HG03575 (cell line): ENCODE results near the gene SLC25A5.
A peak's percentile ranks its signal among the peaks of the same experiment; 100 is the strongest.
"Not testable (repeated sequence)": the region's sequence is repeated elsewhere in the genome, so short reads cannot be mapped to it uniquely, and the experiment has no call there.

Source experiments
- ATAC-seq: cut with Tn5 transposase; IDR thresholded peaks from one replicate; pipeline ENCODE4 v1.9.1; 2021; ENCODE audit not compliant: unreplicated experiment, insufficient number of reproducible peaks, low FRiP score; ENCODE audit errors: extremely low read depth

SLC25A5 gene

GRCh38 chrX:119500061-119500800, 32.0 kb downstream of the SLC25A5 start:
- no peak for ATAC-seq

- ATAC-seq = no peak
These were observed 33.4 kb downstream of the SLC25A5 start for GRCh38 chrX:119501511-119502148.

DNA sequence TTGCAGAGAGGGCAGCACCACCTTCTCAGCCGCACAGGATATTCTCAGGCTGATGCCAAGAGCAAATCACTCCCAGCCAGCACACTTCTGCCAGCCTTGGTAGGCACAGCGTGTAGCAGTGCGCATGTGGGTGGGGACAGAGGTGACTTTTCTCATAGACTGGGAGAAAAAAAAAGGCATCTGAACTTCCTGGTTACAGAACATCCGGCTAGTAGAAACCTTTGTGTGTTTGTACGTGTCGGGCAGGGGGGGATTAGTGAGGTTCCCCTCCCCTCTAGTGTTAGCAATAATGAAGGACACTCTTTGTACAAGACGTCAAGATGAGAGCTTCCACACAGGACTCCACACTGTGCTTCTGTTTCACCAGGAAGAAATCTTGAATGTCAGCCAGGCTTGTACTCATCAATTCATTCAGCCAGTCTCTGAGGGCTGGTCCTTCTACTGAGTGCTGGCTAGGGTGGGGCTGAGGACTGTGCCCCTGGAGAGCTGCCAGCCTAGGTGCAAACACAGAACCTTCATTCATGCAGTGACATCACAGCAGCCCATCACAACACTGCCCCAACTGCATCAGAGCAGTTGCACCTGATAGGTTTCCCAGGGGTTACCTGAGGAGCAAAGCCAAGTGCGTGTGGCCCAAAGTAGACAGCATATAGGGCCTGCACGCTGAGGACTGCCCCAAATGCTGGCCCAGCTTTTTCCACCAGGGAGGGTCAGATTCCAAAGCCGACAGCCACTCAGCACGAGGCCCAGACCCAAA, 34.7 kb downstream of the SLC25A5 start:
- no peak for ATAC-seq

- ATAC-seq = no peak
These were observed 35.2 kb downstream of the SLC25A5 start for GRCh38 chrX:119503484-119503861.

- ATAC-seq = not testable (repeated sequence)
These were observed 36.9 kb downstream of the SLC25A5 start for GRCh38 chrX:119505145-119505544.

GRCh38 chrX:119505945-119506344, 37.7 kb downstream of the SLC25A5 start:
- no peak for ATAC-seq

- ATAC-seq = no peak
These were observed 39.0 kb downstream of the SLC25A5 start for GRCh38 chrX:119507206-119507605.

- no peak for ATAC-seq
These were observed 44.0 kb downstream of the SLC25A5 start for GRCh38 chrX:119512146-119512800.

DNA sequence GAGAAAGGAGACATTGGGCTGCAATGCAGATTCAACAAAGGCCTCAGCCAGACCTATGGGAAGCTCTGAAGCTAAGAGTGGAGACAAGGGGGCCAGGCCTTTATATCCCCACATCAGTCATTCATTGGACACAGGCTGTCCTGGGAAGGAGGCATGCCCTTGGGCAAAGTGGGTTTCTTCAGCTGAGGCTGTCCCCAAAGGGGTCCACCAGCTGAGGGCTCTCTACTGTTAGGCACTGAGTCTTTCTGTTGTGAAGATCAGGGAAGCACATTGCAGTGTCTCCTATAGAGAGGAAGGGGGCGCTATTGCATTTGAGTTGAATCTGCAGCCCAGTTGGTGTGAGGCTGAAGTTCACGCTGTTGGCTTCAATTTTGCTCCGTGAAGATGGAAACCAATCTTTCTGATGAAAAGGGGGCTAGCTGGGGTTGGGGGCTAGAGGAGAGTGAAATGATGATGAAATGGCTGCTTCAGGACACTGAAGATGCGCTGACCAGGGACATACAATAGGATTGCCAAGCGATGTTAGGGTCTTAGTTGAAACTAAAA, 48.0 kb downstream of the SLC25A5 start:
- peak; percentile 71 for ATAC-seq

GRCh38 chrX:119518371-119518770, 50.1 kb downstream of the SLC25A5 start:
- ATAC-seq = no peak
